Activated CD4-positive, alpha-beta T cell treated with anti-CD3 and anti-CD28 coated beads, Interleukin-2, amount 10 ng/mL, durations not matched to agents 7 days and 5 days (primary cell): Measurements from ENCODE around the gene PPIH. TPM values are rescaled to one million over a fixed set of nuclear protein-coding genes. Genes with fewer than 3 reads are reported as not detected.
"Not testable (repeated sequence)": the region's sequence is repeated elsewhere in the genome, so short reads cannot be mapped to it uniquely, and the experiment has no call there.

ENCODE experiments used
- CTCF ChIA-PET: fragments of 350-600 bp; sonication (Branson Sonifier 250); formaldehyde crosslinking; loops from one replicate; lab custom pipeline; 2021; ENCODE audit warnings: antibody characterized with exemption; lab: Charles Lee
- POLR2A ChIA-PET: fragments of 350-600 bp; sonication (Branson Sonifier 250); formaldehyde crosslinking; loops from one replicate; lab custom pipeline; 2021; ENCODE audit warnings: antibody characterized with exemption; lab: Charles Lee
- DNase-seq: peaks from one replicate; pipeline ENCODE4 v3.0.0-alpha.2; 2020
- H3K27ac Mint-ChIP-seq: one replicate; pipeline ENCODE4 v1.8.0; 2021; ENCODE audit warnings: mild to moderate bottlenecking, moderate library complexity, mixed read lengths
- H3K27me3 Mint-ChIP-seq: one replicate; pipeline ENCODE4 v1.8.0; 2021; ENCODE audit warnings: mixed read lengths
- H3K36me3 Mint-ChIP-seq: one replicate; pipeline ENCODE4 v1.8.0; 2021; ENCODE audit warnings: low read depth, mixed read lengths
- H3K4me1 Mint-ChIP-seq: one replicate; pipeline ENCODE4 v1.8.0; 2021; ENCODE audit warnings: mixed read lengths
- H3K4me3 Mint-ChIP-seq: one replicate; pipeline ENCODE4 v1.8.0; 2021; ENCODE audit warnings: mild to moderate bottlenecking, moderate library complexity, mixed read lengths
- H3K9me3 Mint-ChIP-seq: one replicate; pipeline ENCODE4 v1.8.0; 2021; ENCODE audit warnings: mixed read lengths
- total RNA-seq, 2 experiments: library from RNA; stranded (reverse); gene quantifications; one replicate each; pipeline ENCODE4 v1.2.3, GENCODE V29; 2021

Gene PPIH
- total RNA-seq, 2 experiments from 2014 or later, result 109 to 116 TPM

DNA sequence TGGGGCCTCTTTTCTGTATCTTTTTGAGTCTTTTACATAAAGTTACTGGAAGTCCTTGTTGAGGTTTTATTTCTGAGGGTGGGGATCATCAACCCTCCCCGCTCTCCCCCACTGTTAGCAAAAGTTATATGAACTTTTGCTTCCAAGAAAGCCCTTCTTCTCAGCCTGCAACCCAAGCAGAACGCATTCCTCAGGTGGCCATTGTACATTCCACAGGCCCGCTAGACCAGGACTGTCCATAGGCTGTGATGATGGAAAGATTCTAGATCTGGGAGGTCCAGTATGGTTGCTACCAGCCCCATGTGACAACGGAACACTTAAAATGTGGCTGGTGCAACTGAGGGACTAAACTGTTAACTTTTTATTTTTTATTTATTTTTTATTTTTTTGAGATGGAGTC, 12.2 kb downstream of the PPIH start:
- peaks cover 57% of the 10 kb centered on the region for H3K36me3 Mint-ChIP-seq
- no peak for DNase-seq
- peaks cover 7% of the 10 kb centered on the region for H3K4me1 Mint-ChIP-seq
- CTCF ChIA-PET, result interaction anchor here (3.1 kb wide), 1 partner anchor 11 kb away, joined by 18 read pairs; the partner anchor contains the start of gene YBX1
- no peaks in the 10 kb centered on the region for H3K9me3 Mint-ChIP-seq
- POLR2A ChIA-PET, result no interaction called here
- H3K27ac Mint-ChIP-seq, result no peak overlapping the region
- no peaks in the 10 kb centered on the region for H3K27me3 Mint-ChIP-seq
- H3K4me3 Mint-ChIP-seq, result no peak overlapping the region

DNA sequence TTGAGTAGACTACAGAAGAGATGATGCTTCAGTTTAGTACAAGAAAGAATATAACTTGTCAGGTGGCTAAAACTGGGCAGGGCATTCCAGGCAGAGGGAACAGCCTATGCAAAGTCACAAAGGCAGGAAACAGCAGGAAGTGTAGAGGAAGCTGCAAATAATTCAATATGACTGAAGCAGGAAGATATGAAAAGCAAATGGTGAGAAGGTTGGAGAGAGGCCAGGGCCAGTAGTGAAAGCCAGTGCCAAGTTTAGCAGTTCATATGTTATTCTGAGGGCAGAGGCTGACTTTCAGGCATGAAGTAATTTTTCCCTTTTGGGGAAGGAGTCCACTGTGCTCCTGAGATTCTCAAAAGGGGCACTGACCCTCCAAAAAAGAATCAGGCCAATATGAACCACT, 16.0 kb downstream of the PPIH start:
- Mint-ChIP-seq H3K4me1 (peaks cover 7% of the 10 kb centered on the region), H3K9me3 (no peaks in the 10 kb centered on the region), H3K27me3 (no peaks in the 10 kb centered on the region), H3K27ac (peak overlapping the region; percentile 20), H3K4me3 (no peak overlapping the region), H3K36me3 (peaks cover 42% of the 10 kb centered on the region)
- POLR2A ChIA-PET, result no interaction called here
- CTCF ChIA-PET, result interaction anchor here (1.2 kb wide), 1 partner anchor 14 kb away, joined by 3 read pairs; no protein-coding TSS in a partner anchor
- no peak for DNase-seq

DNA sequence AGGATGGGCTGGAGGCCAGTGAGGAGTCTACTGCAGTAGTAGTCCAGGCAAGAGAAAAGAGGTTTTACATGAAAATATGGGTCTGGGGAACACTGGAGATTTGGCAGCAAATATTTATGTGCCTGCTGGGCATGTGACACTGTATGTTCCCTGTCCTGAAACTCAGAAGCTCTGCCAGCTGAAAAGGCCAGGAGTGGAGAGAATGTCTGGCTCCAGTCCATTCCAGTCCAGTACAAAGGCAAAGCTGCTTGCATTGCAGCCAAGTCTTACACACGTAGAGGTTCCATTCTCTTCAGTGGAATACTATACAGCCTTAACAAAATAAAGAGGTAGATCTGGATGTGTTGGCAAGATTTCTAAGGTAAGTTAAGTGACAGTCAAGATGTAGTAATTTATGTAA, 16.5 kb downstream of the PPIH start:
- Mint-ChIP-seq H3K27ac (no peak overlapping the region), H3K9me3 (no peaks in the 10 kb centered on the region), H3K27me3 (no peaks in the 10 kb centered on the region), H3K4me1 (peaks cover 7% of the 10 kb centered on the region), H3K4me3 (no peak overlapping the region), H3K36me3 (peaks cover 40% of the 10 kb centered on the region)
- no peak for DNase-seq
- ChIA-PET POLR2A (no interaction called here), CTCF (interaction anchor here (1.2 kb wide), 1 partner anchor 15 kb away, joined by 3 read pairs; no protein-coding TSS in a partner anchor)

DNA sequence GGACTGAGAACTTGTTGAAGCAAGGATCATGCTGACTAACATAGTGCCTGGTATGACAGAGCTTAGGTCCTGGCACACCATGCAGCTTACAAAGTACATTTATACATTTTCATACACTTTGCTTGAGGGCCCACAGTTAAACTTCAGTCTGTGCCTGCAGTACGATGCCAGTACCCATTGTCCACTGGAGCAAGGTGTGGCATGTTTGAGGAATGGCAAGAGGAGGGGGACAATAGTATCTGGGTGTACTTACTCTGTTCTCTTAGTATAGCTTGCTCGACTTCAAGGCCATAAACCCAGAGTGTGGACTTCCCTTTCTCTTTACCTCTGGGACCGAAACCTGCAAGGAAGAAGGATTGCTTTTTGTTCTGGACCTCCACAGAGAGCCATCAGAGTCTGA, 17.2 kb downstream of the PPIH start:
- ChIA-PET CTCF (interaction anchor here (1.4 kb wide), 1 partner anchor 870 kb away, joined by 3 read pairs; no protein-coding TSS in a partner anchor), POLR2A (no interaction called here)
- Mint-ChIP-seq H3K27me3 (no peaks in the 10 kb centered on the region), H3K27ac (no peak overlapping the region), H3K4me1 (peaks cover 13% of the 10 kb centered on the region), H3K9me3 (no peaks in the 10 kb centered on the region), H3K36me3 (peaks cover 36% of the 10 kb centered on the region), H3K4me3 (no peak overlapping the region)
- no peak for DNase-seq

DNA sequence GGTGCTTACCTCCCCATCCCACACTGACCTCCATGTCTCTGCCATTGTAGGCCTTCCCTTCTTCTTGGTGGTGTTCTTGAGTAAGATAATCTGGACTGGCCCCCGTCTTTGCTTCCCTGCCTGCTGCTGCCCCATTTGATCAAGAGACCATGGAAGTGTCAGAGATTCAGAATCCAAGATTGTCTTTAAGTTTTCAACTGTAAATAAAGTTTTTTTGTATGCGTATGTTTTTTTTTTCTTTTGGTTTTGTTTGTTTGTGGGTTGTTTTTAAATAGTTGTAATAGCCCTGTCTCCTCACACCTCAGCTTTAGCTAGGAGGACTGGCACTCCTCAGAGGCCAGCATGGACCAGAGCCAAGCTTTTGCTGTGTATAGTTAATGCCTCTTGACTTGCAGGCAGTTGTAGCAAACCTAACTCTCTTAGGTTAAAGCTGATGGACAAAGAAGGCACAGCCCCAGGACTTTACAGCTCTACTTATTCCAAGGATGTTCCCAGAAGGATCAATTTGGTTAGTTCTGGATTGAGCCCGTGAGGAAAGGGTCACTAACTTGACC, 18.4 kb downstream of the PPIH start:
- CTCF ChIA-PET, result interaction anchor here (0.6 to 1.4 kb wide), 3 partner anchors 18 to 871 kb away, joined by 3 read pairs; no protein-coding TSS in a partner anchor
- Mint-ChIP-seq H3K4me3 (no peak overlapping the region), H3K36me3 (peaks cover 33% of the 10 kb centered on the region), H3K27me3 (no peaks in the 10 kb centered on the region), H3K4me1 (peaks cover 23% of the 10 kb centered on the region), H3K27ac (peak overlapping the region; percentile 60), H3K9me3 (no peaks in the 10 kb centered on the region)
- POLR2A ChIA-PET, result no interaction called here
- DNase-seq, result no peak

DNA sequence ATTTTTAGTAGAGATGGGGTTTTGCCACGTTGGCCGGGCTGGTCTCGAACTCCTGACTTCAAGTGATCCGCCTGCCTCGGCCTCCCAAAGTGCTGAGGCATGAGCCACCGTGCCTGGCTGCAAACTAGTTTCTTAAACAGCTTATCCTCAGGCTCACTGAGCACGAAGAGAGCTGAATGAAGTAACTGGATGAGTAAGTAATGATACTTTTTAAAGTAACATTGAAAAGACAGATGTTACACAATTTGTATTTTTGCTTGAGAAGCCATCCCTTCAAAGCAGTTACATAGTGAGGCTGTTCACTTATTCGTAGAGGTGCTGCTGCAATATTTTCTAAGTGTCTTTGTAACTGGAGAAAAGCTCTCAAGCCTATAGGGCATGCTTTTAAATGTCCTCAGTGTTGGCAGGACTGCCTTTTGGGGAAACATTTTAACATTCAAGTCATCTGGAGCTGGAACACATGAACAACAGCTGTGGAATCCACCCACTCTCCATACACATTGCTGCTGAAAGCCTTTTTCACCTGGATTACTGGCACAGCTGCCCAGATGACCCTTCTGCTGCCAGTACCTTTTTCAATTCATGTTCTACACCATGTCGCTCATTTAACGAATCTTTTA, 21.3 kb downstream of the PPIH start:
- H3K27ac Mint-ChIP-seq, result no peak overlapping the region
- no peaks in the 10 kb centered on the region for H3K9me3 Mint-ChIP-seq
- no peak for DNase-seq
- POLR2A ChIA-PET, result no interaction called here
- H3K27me3 Mint-ChIP-seq, result no peaks in the 10 kb centered on the region
- H3K36me3 Mint-ChIP-seq, result peaks cover 36% of the 10 kb centered on the region
- CTCF ChIA-PET, result interaction anchor here (1.2 to 3.0 kb wide), 2 partner anchors 8 to 18 kb away, joined by 3 to 18 read pairs; no protein-coding TSS in a partner anchor
- H3K4me1 Mint-ChIP-seq, result peaks cover 28% of the 10 kb centered on the region
- H3K4me3 Mint-ChIP-seq, result no peak overlapping the region

DNA sequence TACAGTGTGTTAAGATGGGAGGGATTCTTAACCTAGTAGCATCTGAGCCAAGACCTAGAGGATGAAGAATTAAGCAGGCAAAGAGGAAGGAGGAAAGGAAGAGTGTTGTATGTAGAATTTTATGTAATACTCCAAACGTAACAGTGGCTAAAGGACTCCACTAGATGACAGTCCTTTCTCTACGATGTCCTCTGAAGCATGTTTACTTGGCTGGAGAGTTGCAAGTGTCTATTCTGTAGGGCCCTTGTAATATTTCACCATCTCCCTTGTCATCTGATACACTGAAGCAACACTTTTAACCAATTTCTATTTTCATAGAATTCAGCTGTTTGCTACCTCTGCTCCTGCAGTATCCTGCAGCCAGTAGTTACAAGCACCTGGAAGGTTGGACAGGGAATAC, 21.8 kb downstream of the PPIH start:
- ChIA-PET CTCF (interaction anchor here (1.2 to 3.0 kb wide), 2 partner anchors 8 to 19 kb away, joined by 3 to 18 read pairs; no protein-coding TSS in a partner anchor), POLR2A (no interaction called here)
- Mint-ChIP-seq H3K36me3 (peaks cover 36% of the 10 kb centered on the region), H3K27ac (no peak overlapping the region), H3K9me3 (no peaks in the 10 kb centered on the region), H3K27me3 (no peaks in the 10 kb centered on the region), H3K4me3 (no peak overlapping the region), H3K4me1 (peaks cover 33% of the 10 kb centered on the region)
- no peak for DNase-seq

DNA sequence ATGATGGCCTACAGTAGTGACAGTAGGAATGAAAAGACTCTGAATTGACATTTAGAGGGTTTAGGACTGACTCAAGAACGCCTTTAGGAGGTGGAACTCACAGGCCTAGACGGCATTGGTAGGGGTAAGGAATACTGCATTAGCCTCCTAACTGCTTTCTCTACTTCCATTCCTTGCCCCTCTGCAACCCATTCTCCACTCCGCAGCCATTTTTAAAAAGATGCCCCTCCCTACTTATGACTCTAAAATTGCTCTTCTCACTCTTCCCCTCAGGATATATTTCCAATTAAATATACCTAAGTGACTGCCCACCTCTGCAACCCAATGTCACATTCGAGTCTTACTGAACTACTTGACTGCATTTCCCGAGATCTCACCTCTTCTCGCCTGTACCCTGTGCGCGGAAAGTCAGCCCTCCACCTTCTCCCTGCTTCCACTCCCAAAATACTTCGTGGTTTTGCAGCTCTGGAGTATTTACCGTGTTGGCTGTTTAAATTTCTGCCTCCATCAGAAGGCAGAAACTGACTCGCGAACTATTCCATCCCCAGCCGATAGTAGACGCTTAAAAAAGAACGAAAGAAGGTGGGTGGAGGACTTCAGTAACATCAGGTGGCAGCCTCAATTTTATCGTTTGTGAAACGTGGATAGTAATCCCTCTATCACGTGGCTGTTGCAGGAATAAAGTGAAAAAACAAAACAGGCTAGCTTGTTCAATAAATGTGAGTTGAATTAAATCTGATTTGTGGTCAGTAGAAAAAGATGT, 22.9 kb downstream of the PPIH start:
- DNase-seq, result peak; percentile 33
- peaks cover 43% of the 10 kb centered on the region for H3K4me1 Mint-ChIP-seq
- H3K27ac Mint-ChIP-seq, result peak overlapping the region; percentile 98
- no peaks in the 10 kb centered on the region for H3K9me3 Mint-ChIP-seq
- peak overlapping the region; percentile 96 for H3K4me3 Mint-ChIP-seq
- POLR2A ChIA-PET, result interaction anchor here (0.6 kb wide), 1 partner anchor 86 kb away, joined by 3 read pairs; the partner anchor contains the start of genes C1orf50 and P3H1
- CTCF ChIA-PET, result interaction anchor here (1.3 to 3.0 kb wide), 3 partner anchors 9 to 42 kb away, joined by 3 to 18 read pairs (median 5); no protein-coding TSS in a partner anchor
- H3K27me3 Mint-ChIP-seq, result no peaks in the 10 kb centered on the region
- H3K36me3 Mint-ChIP-seq, result peaks cover 30% of the 10 kb centered on the region

DNA sequence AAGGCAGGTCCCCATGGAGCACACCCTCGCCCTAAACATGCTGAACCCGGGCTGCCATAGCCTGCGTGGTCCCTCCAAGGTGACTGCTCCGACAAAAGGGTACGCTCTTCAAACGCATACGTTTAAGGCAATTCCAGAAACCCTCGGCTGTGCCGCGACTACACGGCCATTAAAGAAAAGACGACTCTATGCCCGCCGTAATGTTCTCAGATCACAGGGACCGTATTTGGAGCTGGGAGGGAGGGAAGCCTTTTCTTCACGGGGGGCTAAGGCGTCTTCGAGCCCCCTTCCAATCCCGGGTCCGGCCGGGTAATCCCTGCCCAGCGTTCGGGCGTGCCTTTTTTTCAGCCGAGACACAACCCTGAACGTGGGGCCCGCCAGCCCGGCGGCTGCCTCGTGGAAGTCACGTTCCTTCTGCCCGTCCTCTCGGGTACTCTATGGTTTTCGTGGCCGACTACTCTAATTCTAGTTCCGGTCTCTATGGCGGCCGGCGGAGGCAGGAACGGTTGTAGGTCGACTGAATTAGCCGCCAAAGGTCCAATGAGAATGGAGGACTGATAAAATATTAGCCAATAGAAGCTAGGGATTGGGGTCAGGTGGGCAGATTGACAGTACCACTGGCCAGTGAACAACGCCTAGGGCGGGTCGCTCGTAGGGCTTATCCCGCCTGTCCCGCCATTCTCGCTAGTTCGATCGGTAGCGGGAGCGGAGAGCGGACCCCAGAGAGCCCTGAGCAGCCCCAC, 23.7 kb downstream of the PPIH start, which contains the start of gene YBX1:
Gene YBX1 (plus strand): TSS at position 678 of the 743 bp plus-strand sequence. CDS start 148 bp downstream, outside the sequence.
- H3K9me3 Mint-ChIP-seq, result no peaks in the 10 kb centered on the region
- H3K27ac Mint-ChIP-seq, result peak within 1 kb of the TSS; percentile 98
- H3K36me3 Mint-ChIP-seq, result peaks cover 33% of the 10 kb centered on the region
- ChIA-PET POLR2A (interaction anchor here (0.6 to 1.0 kb wide), 2 partner anchors 15 to 85 kb away, joined by 3 read pairs; partner anchors contain the start of genes C1orf50 and P3H1), CTCF (interaction anchor here (0.6 to 3.0 kb wide), 7 partner anchors 10 to 82 kb away, joined by 3 to 18 read pairs (median 3); partner anchors contain the start of gene PPIH)
- peak; percentile 96 for DNase-seq
- peaks cover 51% of the 10 kb centered on the region for H3K4me1 Mint-ChIP-seq
- peak within 1 kb of the TSS; percentile 96 for H3K4me3 Mint-ChIP-seq
- H3K27me3 Mint-ChIP-seq, result no peaks in the 10 kb centered on the region

DNA sequence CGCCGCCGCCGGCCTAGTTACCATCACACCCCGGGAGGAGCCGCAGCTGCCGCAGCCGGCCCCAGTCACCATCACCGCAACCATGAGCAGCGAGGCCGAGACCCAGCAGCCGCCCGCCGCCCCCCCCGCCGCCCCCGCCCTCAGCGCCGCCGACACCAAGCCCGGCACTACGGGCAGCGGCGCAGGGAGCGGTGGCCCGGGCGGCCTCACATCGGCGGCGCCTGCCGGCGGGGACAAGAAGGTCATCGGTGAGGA, 24.2 kb downstream of the PPIH start:
- CTCF ChIA-PET, result interaction anchor here (0.9 to 3.0 kb wide), 5 partner anchors 10 to 35 kb away, joined by 3 to 18 read pairs (median 4); partner anchors contain the start of gene PPIH
- POLR2A ChIA-PET, result interaction anchor here (1.0 to 1.4 kb wide), 3 partner anchors 16 to 24 kb away, joined by 3 to 5 read pairs (median 3); partner anchors contain the start of gene PPIH
- not testable (repeated sequence) for H3K27me3 Mint-ChIP-seq, H3K9me3 Mint-ChIP-seq, DNase-seq
- Mint-ChIP-seq H3K4me1 (peaks cover 55% of the 10 kb centered on the region), H3K36me3 (peaks cover 34% of the 10 kb centered on the region), H3K27ac (peak overlapping the region; percentile 98), H3K4me3 (peak overlapping the region; percentile 96)

DNA sequence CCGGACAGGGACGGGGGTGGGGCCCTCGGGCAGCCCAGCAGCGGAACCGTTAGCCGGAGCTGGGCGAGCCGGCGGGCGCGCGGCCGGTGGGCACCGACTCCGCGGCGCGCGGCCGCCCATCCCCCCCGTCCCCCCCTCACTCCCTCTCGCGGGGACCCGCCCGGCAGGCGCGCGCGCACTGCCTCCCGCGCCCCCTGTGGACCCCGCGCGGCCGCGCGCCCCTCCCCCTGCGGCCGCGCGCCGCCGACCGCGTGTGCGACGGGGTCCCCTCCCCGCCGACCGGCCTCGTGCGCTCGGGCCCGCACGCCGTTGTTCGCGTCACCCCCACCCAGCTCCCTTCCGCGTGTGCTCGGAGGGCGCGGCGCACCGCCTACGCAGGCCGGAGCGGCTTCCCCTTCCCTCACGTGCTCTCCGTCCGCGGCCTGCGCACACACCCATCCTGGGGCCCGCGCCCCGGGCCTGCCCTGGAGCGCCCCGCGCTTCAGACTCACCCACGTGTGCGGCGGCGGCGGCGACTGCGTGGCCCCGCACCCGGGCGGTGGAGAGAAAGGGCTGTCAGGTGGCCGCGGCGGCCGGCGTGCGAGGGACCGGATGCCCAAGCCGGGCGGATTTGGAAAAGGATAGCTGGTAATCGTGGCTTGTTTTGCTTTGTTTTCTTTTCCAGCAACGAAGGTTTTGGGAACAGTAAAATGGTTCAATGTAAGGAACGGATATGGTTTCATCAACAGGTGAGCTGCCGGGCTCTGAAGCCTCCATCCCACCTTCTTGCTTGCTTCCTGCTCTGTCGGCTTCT, 24.7 kb downstream of the PPIH start:
- POLR2A ChIA-PET, result interaction anchor here (1.0 to 1.4 kb wide), 3 partner anchors 16 to 25 kb away, joined by 3 to 5 read pairs (median 3); partner anchors contain the start of gene PPIH
- Mint-ChIP-seq H3K4me3 (peak overlapping the region; percentile 91), H3K9me3 (no peaks in the 10 kb centered on the region), H3K36me3 (peaks cover 38% of the 10 kb centered on the region), H3K4me1 (peaks cover 60% of the 10 kb centered on the region), H3K27me3 (no peaks in the 10 kb centered on the region), H3K27ac (peak overlapping the region; percentile 92)
- DNase-seq, result peak; percentile 64
- CTCF ChIA-PET, result interaction anchor here (0.5 to 3.0 kb wide), 9 partner anchors 9 to 1162 kb away, joined by 3 to 18 read pairs (median 3); partner anchors contain the start of genes P3H1 and PPIH
